GM23338 (cell line): ENCODE results near the gene GALNT6. TPM values are rescaled to one million over a fixed set of nuclear protein-coding genes. Genes with fewer than 3 reads are reported as not detected.

Source experiments
- ATAC-seq: fragments of 200-7000 bp; cut with Tn5 transposase; 3 replicates; pipeline ENCODE4 v1.9.1; 2020
- DNase-seq: peaks from one replicate; pipeline ENCODE4 v3.0.0-alpha.2; 2015; ENCODE audit warnings: low spot score
- H2AFZ ChIP-seq: fragments of 200-600 bp; sonication (generic); 2 replicates; pipeline ENCODE4 v1.8.0; 2016; ENCODE audit warnings: antibody characterized with exemption, mild to moderate bottlenecking, moderate library complexity
- H3F3A ChIP-seq: fragments of 200-600 bp; sonication (generic); replicated peaks from 2 replicates; pipeline ENCODE4 v1.8.0; 2017; ENCODE audit warnings: antibody characterized with exemption, mixed run types, low read depth
- H3K27ac ChIP-seq: fragments of 200-600 bp; sonication (generic); 2 replicates; pipeline ENCODE4 v1.6.1; 2016; ENCODE audit warnings: low read depth
- H3K27me3 ChIP-seq: fragments of 200-600 bp; sonication (generic); 2 replicates; pipeline ENCODE4 v1.8.0; 2016; ENCODE audit warnings: mild to moderate bottlenecking, mixed run types, moderate library complexity; ENCODE audit not compliant: insufficient read depth
- H3K36me3 ChIP-seq: fragments of 200-600 bp; sonication (generic); 2 replicates; pipeline ENCODE4 v1.8.0; 2016; ENCODE audit warnings: mild to moderate bottlenecking; ENCODE audit not compliant: insufficient read depth
- H3K4me1 ChIP-seq: fragments of 200-600 bp; sonication (generic); 2 replicates; pipeline ENCODE4 v1.8.0; 2016; ENCODE audit warnings: mild to moderate bottlenecking, moderate library complexity; ENCODE audit not compliant: insufficient read depth
- H3K4me2 ChIP-seq: fragments of 200-600 bp; sonication (generic); 2 replicates; pipeline ENCODE4 v1.7.1; 2017; ENCODE audit warnings: mixed run types
- H3K4me3 ChIP-seq: fragments of 200-600 bp; sonication (generic); 2 replicates; pipeline ENCODE4 v1.6.1; 2016; ENCODE audit warnings: mixed run types
- H3K79me2 ChIP-seq: fragments of 200-600 bp; sonication (generic); replicated peaks from 2 replicates; pipeline ENCODE4 v1.8.0; 2017; ENCODE audit warnings: mild to moderate bottlenecking; ENCODE audit not compliant: insufficient read depth
- H3K9me2 ChIP-seq: fragments of 200-600 bp; sonication (generic); 2 replicates; pipeline ENCODE4 v1.8.0; 2017; ENCODE audit not compliant: insufficient read depth
- H4K20me1 ChIP-seq: fragments of 200-600 bp; sonication (generic); replicated peaks from 2 replicates; pipeline ENCODE4 v1.8.0; 2017; ENCODE audit warnings: mild to moderate bottlenecking; ENCODE audit not compliant: insufficient read depth
- H3K27ac Mint-ChIP-seq: 2 replicates; pipeline ENCODE4 v1.8.0; 2020; ENCODE audit warnings: inconsistent platforms, mild to moderate bottlenecking, moderate library complexity, mixed read lengths
- H3K27me3 Mint-ChIP-seq: 3 replicates; pipeline ENCODE4 v1.8.0; 2022; ENCODE audit warnings: low read depth, mild to moderate bottlenecking, moderate library complexity, mixed read lengths, inconsistent platforms; ENCODE audit not compliant: insufficient read depth, poor library complexity
- H3K36me3 Mint-ChIP-seq: 3 replicates; pipeline ENCODE4 v1.8.0; 2021; ENCODE audit warnings: low read depth, mild to moderate bottlenecking, inconsistent platforms, moderate library complexity, mixed read lengths
- H3K4me1 Mint-ChIP-seq: 3 replicates; pipeline ENCODE4 v1.8.0; 2020; ENCODE audit warnings: mild to moderate bottlenecking, inconsistent platforms, mixed read lengths
- H3K4me3 Mint-ChIP-seq: 3 replicates; pipeline ENCODE4 v1.8.0; 2021; ENCODE audit warnings: moderate library complexity, mild to moderate bottlenecking, inconsistent platforms, mixed read lengths
- H3K9me3 Mint-ChIP-seq: 3 replicates; pipeline ENCODE4 v1.8.0; 2020; ENCODE audit warnings: moderate library complexity, mild to moderate bottlenecking, inconsistent platforms, mixed read lengths
- CREB1 ChIP-seq: fragments of 250-450 bp; sonication (Bioruptor Pico); IDR thresholded peaks from 2 replicates; pipeline ENCODE4 v1.5.0; 2020; ENCODE audit warnings: low read depth, mild to moderate bottlenecking, moderate library complexity
- EZH2 ChIP-seq: fragments of 200-600 bp; sonication (generic); IDR thresholded peaks from one replicate; pipeline ENCODE4 v1.8.0; 2017; ENCODE audit warnings: antibody characterized with exemption, mild to moderate bottlenecking, low read depth; ENCODE audit not compliant: unreplicated experiment
- EZH2phosphoT487 ChIP-seq: fragments of 200-600 bp; sonication (generic); IDR thresholded peaks from one replicate; pipeline ENCODE4 v1.8.1; 2018; ENCODE audit warnings: antibody characterized with exemption; ENCODE audit not compliant: unreplicated experiment
- JUNB ChIP-seq: IDR thresholded peaks from one replicate; pipeline ENCODE4 v1.6.1; 2016; ENCODE audit warnings: antibody characterized with exemption; ENCODE audit not compliant: unreplicated experiment
- NANOG ChIP-seq: IDR thresholded peaks from 2 replicates; pipeline ENCODE4 v1.6.1; 2016; ENCODE audit warnings: antibody characterized with exemption, borderline replicate concordance
- POLR2AphosphoS5 ChIP-seq: IDR thresholded peaks from 2 replicates; pipeline ENCODE4 v1.6.1; 2016; ENCODE audit warnings: antibody characterized with exemption, low read depth
- REST ChIP-seq: IDR thresholded peaks from one replicate; pipeline ENCODE4 v1.6.1; 2018; ENCODE audit warnings: antibody characterized with exemption; ENCODE audit not compliant: unreplicated experiment
- STAT1 ChIP-seq: IDR thresholded peaks from one replicate; pipeline ENCODE4 v1.6.1; 2016; ENCODE audit warnings: antibody characterized with exemption; ENCODE audit not compliant: unreplicated experiment
- ZNF114 ChIP-seq: fragments of 250-450 bp; sonication (Bioruptor Pico); IDR thresholded peaks from 2 replicates; pipeline ENCODE4 v1.5.0; 2020; ENCODE audit warnings: mild to moderate bottlenecking, moderate library complexity
- ZNF331 ChIP-seq: fragments of 250-450 bp; sonication (Bioruptor Pico); IDR thresholded peaks from 2 replicates; pipeline ENCODE4 v1.5.0; 2020; ENCODE audit warnings: low read depth, mild to moderate bottlenecking, moderate library complexity
- polyA plus RNA-seq: library from polyadenylated mRNA; unstranded; fragments of >200 nt; fragmentation: Nextera tagmentation; extraction: Ambion mirVana; gene quantifications from 2 replicates; pipeline ENCODE4 v1.2.1, GENCODE V29; 2016
- total RNA-seq: library from RNA; depleted of rRNA; stranded (reverse); fragments of >200 nt; shearing (Covaris generic); gene quantifications from 2 replicates; pipeline ENCODE4 v1.2.3, GENCODE V29; 2014
- TF ChIP-seq, protein P1 (sequence below): fragments of 250-450 bp; sonication (Bioruptor Pico); IDR thresholded peaks from 2 replicates; pipeline ENCODE4 v1.5.0; 2020; ENCODE audit warnings: mild to moderate bottlenecking, moderate library complexity
- TF ChIP-seq, protein P2 (sequence below), 2 experiments: fragments of 200-600 bp in 1 of 2; sonication (generic) in 1 of 2; conservative IDR thresholded peaks; 2 replicates each; pipeline versions ENCODE4 v1.5.1 to v1.6.1; 2016 to 2017; ENCODE audit warnings: antibody characterized with exemption in 2 of 2, low read depth in 2 of 2, mild to moderate bottlenecking in 2 of 2, moderate library complexity in 1 of 2
- TF ChIP-seq, protein P3 (sequence below): IDR thresholded peaks from 2 replicates; pipeline ENCODE4 v1.6.1; 2016; ENCODE audit warnings: antibody characterized with exemption

The GALNT6 gene
- total and polyA plus RNA-seq, 2 experiments from 2014 or later, result 8.1 to 18.6 TPM

DNA sequence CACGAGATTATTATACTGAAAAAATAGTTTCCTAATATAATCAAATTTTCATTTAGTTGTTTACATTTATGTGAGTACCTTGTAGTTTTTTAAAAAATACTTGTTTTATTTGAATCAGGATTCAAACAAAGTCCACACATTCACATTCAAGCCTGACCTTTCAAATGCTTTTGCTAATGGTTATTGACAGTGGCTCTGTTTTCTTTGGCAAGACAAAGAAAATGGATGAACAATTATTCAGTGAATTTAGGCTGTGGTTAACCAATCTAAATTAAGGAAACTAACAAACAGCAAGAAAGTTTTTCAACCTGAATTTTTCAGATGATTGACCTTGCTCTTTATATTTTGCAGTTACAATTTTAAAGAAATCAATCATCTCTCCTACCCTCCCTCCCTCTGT lies 43.1 kb upstream of the GALNT6 start:
- Histone ChIP-seq H4K20me1 (no peaks in the 10 kb centered on the region), H3F3A (no peaks in the 10 kb centered on the region), H3K27me3 (no peaks in the 10 kb centered on the region), H3K4me1 (peaks cover 18% of the 10 kb centered on the region), H2AFZ (no peak overlapping the region), H3K27ac (no peak overlapping the region), H3K4me2 (no peak overlapping the region), H3K79me2 (peaks cover 29% of the 10 kb centered on the region), H3K36me3 (no peaks in the 10 kb centered on the region), H3K4me3 (no peak overlapping the region), H3K9me2 (peaks cover 4% of the 10 kb centered on the region; the same call in 1 of the 2 replicates)
- Mint-ChIP-seq H3K4me1 (peaks cover 11% of the 10 kb centered on the region; the same call in 2 of the 3 replicates), H3K4me3 (no peak overlapping the region), H3K27me3 (no peaks in the 10 kb centered on the region), H3K36me3 (no peaks in the 10 kb centered on the region), H3K9me3 (no peaks in the 10 kb centered on the region; the same call in 2 of the 3 replicates), H3K27ac (no peak overlapping the region)
- DNase-seq (no peak), ATAC-seq (no peak)
- TF ChIP-seq POLR2AphosphoS5 (no peak), NANOG (no peak), EZH2 (no peak), ZNF331 (CRISPR knock-in tag) (no peak), STAT1 (no peak), REST (no peak), JUNB (no peak), EZH2phosphoT487 (no peak), CREB1 (CRISPR knock-in tag) (no peak), ZNF114 (CRISPR knock-in tag) (no peak)
- TF ChIP-seq, protein P1, sequence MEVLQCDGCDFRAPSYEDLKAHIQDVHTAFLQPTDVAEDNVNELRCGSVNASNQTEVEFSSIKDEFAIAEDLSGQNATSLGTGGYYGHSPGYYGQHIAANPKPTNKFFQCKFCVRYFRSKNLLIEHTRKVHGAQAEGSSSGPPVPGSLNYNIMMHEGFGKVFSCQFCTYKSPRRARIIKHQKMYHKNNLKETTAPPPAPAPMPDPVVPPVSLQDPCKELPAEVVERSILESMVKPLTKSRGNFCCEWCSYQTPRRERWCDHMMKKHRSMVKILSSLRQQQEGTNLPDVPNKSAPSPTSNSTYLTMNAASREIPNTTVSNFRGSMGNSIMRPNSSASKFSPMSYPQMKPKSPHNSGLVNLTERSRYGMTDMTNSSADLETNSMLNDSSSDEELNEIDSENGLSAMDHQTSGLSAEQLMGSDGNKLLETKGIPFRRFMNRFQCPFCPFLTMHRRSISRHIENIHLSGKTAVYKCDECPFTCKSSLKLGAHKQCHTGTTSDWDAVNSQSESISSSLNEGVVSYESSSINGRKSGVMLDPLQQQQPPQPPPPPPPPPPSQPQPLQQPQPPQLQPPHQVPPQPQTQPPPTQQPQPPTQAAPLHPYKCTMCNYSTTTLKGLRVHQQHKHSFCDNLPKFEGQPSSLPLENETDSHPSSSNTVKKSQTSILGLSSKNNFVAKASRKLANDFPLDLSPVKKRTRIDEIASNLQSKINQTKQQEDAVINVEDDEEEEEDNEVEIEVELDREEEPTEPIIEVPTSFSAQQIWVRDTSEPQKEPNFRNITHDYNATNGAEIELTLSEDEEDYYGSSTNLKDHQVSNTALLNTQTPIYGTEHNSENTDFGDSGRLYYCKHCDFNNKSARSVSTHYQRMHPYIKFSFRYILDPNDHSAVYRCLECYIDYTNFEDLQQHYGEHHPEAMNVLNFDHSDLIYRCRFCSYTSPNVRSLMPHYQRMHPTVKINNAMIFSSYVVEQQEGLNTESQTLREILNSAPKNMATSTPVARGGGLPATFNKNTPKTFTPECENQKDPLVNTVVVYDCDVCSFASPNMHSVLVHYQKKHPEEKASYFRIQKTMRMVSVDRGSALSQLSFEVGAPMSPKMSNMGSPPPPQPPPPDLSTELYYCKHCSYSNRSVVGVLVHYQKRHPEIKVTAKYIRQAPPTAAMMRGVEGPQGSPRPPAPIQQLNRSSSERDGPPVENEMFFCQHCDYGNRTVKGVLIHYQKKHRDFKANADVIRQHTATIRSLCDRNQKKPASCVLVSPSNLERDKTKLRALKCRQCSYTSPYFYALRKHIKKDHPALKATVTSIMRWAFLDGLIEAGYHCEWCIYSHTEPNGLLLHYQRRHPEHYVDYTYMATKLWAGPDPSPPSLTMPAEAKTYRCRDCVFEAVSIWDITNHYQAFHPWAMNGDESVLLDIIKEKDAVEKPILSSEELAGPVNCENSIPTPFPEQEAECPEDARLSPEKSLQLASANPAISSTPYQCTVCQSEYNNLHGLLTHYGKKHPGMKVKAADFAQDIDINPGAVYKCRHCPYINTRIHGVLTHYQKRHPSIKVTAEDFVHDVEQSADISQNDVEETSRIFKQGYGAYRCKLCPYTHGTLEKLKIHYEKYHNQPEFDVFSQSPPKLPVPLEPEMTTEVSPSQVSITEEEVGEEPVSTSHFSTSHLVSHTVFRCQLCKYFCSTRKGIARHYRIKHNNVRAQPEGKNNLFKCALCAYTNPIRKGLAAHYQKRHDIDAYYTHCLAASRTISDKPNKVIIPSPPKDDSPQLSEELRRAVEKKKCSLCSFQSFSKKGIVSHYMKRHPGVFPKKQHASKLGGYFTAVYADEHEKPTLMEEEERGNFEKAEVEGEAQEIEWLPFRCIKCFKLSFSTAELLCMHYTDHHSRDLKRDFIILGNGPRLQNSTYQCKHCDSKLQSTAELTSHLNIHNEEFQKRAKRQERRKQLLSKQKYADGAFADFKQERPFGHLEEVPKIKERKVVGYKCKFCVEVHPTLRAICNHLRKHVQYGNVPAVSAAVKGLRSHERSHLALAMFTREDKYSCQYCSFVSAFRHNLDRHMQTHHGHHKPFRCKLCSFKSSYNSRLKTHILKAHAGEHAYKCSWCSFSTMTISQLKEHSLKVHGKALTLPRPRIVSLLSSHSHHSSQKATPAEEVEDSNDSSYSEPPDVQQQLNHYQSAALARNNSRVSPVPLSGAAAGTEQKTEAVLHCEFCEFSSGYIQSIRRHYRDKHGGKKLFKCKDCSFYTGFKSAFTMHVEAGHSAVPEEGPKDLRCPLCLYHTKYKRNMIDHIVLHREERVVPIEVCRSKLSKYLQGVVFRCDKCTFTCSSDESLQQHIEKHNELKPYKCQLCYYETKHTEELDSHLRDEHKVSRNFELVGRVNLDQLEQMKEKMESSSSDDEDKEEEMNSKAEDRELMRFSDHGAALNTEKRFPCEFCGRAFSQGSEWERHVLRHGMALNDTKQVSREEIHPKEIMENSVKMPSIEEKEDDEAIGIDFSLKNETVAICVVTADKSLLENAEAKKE, result no peak
- TF ChIP-seq, protein P2, sequence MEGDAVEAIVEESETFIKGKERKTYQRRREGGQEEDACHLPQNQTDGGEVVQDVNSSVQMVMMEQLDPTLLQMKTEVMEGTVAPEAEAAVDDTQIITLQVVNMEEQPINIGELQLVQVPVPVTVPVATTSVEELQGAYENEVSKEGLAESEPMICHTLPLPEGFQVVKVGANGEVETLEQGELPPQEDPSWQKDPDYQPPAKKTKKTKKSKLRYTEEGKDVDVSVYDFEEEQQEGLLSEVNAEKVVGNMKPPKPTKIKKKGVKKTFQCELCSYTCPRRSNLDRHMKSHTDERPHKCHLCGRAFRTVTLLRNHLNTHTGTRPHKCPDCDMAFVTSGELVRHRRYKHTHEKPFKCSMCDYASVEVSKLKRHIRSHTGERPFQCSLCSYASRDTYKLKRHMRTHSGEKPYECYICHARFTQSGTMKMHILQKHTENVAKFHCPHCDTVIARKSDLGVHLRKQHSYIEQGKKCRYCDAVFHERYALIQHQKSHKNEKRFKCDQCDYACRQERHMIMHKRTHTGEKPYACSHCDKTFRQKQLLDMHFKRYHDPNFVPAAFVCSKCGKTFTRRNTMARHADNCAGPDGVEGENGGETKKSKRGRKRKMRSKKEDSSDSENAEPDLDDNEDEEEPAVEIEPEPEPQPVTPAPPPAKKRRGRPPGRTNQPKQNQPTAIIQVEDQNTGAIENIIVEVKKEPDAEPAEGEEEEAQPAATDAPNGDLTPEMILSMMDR (conservative IDR thresholded peaks at IDR 0.05; ENCODE audit: low read depth in 2 of 2), result no peak
- TF ChIP-seq, protein P3, sequence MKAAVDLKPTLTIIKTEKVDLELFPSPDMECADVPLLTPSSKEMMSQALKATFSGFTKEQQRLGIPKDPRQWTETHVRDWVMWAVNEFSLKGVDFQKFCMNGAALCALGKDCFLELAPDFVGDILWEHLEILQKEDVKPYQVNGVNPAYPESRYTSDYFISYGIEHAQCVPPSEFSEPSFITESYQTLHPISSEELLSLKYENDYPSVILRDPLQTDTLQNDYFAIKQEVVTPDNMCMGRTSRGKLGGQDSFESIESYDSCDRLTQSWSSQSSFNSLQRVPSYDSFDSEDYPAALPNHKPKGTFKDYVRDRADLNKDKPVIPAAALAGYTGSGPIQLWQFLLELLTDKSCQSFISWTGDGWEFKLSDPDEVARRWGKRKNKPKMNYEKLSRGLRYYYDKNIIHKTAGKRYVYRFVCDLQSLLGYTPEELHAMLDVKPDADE, result no peak
